Upper lobe of left lung (tissue), 4 donors: Measurements from ENCODE around the gene XPNPEP2.

Experiments used
- CTCF ChIP-seq, 6 experiments: fragments of 450-650 bp in 4 of 6; fragments of 200-600 bp in 2 of 6; sonication (generic) in 2 of 6; IDR thresholded peaks; one replicate each; pipeline ENCODE4 v1.5.1; 2016 to 2019; ENCODE audit warnings: antibody characterized with exemption in 6 of 6
- POLR2A ChIP-seq, 4 donors: fragments of 450-650 bp; IDR thresholded peaks; one replicate each; pipeline ENCODE4 v1.5.1; 2016 to 2017; ENCODE audit warnings: antibody characterized with exemption in 4 of 4, mild to moderate bottlenecking in 2 of 4

GRCh38 chrX:129783291-129783713, 44.5 kb downstream of the XPNPEP2 start:
- no peak for TF ChIP-seq POLR2A (IDR thresholded peaks at IDR 0.05)
- no peak for TF ChIP-seq CTCF (IDR thresholded peaks at IDR 0.05)
